ENCODE results near the gene SERPINE1.
A peak's percentile ranks its signal among the peaks of the same experiment; 100 is the strongest.

SERPINE1 gene

DNA sequence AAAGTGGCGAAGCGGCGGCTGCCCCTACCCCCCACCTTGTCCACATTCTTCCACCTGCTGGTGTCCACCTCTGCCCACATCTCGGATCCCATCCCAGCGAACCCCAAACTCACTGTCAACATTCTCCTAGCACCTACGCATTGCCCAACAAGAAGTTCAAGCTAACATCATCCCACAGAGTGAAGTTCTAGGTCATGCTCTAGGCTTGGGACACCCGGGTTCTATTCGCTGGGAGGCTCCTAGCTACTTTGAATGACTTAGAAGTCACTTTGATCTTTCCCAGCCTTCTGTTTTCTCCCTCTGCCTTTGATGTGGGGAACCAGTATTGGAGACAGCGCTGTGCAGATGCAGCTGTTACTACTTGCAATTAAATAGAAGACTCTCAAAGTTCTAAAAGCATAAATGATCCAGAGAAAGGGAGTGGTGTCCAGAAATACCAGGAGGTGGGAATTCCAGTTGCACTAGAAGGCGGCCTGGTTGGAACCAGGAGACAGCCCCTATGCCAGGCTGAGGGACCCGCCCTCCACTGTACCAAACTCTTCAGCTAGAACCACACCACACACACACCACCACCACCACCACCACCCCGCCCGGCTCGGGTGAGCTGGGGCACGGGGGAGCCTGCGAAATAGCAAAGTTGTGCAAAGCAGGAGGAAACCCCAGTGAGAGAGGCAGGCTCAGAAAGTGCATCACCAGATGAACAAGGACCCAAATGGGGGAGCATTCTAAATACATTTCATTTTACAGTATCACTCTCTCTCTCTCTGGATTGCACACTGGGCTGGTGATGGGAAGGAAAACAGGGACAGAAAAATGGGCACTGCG is 43.9 kb downstream of the SERPINE1 start:
- no peak for DNase-seq (ENCODE audit: low spot score)

DNA sequence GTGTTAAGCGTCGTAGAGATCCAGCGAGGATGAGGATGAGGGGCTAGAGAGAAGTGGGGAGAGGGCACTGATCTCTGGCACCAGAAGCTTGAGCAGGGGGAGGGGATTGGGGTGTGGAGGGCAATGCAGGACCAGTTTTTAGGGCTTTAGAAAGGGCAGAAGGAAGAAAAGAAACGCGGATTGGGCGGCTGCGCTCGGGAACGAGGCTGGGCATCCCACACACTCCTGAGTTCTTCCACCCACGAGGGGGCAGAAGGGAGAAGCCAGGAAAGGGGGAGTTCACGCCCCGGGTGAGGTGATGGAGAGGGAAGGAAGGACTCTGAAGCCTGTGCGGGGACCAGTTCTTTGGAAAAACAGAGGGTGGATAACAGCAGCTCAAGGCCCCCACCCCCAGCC is 44.5 kb downstream of the SERPINE1 start:
- DNase-seq (ENCODE audit: low spot score), result peak; percentile 41

DNA sequence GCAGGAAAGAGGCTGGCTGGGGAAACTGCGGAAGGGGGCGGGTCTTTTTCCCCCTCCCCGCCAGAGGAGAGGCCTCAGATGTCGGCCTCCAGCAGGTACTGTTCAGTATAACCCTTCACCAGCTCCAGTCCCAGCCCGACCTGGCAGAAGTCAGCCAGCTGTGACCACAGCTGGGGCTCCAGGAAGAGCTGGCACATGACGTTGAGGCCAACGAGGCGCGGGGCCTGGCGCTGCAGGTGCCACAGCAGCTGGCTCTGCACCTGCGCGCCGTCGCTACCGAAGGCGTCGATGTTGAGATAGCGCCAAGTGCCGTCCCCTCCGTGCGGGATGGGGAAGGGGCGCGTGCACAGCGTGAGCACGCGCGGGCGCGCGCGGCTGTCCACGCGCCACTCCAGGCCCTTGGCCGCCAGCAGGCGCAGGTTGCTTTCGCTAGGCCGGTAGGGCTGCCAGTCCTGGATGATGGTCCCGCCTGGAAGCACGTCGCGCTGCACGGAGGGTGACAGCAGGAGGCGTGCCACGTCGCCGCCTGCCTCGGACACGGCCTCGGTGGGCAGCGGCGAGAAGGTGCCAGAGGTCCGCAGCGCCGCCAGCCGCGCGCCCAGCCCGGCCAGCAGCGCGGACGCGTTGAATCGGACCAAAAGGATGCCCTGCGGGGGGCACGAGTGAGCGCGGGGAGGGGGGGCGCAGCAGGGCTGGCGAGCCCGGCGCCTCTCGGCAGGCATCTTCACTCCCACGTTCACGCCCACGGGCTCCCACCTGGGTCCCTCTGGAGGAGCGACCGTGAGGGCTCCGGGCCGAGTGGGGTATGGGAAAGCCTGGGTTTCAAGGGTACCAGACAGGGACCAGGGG is 45.3 kb downstream of the SERPINE1 start:
- DNase-seq (ENCODE audit: low spot score), result no peak

DNA sequence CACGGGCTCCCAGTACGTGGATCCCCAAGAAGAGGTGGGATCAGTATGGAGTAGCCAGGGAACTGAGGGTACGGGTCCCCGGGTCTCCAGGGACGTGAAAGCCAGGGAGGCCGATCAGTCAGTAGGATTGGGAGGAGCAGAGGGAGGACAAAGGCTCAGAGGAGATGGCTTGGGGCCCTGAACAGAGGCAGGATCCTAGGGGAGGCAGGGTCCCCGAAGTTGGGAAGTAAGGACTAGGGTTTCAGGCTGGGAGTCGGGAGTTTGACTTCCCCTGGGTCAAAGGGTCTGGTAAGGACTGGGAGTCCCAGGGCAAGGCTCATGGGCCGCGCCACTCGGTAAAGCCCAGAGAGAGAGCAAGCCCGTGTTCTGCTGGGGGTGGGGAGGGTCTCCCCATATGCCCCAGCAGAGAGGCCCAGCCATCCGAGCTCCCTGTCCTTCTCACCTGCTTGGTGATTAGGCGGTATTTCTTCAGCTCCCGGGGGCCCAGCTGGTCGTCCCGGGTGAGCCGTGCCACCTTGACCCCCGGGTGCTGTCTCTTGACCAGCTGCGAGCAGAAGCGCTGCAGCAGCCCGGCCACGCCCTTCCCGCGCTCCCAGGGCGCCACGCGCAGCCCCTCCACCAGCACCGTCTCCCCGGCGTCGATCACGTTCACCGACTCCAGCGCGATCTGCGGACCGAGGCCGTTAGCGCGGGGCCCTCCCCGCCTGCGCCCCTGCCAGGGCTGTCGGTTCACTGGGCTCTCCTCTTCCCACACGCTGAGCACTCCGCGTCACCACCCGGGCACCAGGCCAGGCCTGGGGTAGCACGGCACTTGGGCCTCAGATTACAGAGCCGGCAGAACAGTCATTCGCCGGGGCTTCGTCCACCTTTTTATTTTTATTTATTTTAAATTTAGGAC is 46.2 kb downstream of the SERPINE1 start:
- DNase-seq (ENCODE audit: low spot score), result peak; percentile 94

DNA sequence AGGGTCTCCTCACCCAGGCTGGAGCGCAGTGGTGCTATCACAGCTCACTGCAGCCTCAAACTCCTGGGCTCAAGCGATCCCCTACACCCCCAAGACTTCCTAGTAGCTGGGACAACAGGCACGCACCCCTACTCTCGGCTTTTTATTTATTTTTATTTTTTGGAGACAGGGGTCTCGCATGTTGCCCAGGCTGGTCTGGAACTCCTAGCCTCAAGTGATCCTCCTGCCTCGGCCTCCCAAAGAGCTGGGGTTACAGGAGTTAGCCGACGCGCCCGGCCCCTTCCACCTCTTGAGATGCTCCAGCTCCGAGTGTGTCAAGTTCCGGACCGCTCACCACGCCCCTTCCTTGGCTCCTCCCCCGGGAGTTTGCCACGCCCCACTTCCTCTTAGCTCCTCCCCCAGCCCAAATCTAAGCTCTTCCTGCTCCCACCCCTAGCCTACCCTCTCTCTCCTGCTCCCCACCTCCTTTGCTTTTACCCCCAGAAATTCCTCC is 46.9 kb downstream of the SERPINE1 start:
- peak; percentile 87 for DNase-seq (ENCODE audit: low spot score)

DNA sequence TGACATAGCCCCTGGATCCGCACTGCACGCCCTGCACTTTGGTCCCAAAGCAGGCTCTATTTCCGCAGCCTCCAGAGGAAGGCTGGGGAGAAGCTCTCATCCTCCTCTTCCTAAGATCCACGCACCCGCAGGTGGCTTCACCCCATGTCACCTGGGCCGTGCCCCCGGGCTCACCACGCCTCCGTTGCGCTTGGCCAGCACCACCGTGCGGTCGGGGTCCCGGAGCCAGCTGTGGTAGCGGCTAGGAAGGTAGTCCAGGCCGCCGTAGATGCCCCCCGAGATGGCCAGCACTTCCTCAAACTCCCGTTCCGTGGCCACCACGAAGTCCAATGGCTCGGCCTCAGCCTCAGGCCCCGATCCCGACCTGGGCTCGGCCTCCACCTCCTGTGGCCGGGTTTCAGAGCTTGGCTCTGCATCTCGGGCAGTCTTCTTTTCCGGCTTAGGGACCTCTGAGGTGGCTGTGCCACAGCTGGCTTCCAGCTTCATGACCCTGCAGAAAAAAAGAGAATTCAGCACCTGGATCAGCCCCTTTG is 47.5 kb downstream of the SERPINE1 start:
- DNase-seq (ENCODE audit: low spot score), result no peak

DNA sequence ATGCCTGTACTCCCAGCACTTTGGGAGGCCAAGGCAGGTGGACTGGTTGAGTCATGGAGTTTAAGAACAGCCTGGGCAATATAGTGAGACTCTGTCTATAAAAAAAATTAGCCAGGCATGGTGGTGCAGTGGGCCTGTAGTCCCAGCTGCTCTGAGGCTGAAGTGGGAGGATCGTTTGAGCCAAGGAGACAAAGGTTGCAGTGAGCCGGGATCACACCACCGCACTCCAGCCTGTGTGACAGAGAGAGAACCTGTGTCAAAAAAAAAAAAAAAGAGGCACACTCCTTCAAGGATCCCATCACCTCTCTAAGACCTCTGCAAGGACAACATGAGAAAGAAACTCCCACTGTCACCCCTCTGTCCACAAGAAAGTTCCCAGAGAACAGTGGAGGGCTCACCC is 48.8 kb downstream of the SERPINE1 start:
- no peak for DNase-seq (ENCODE audit: low spot score)

DNA sequence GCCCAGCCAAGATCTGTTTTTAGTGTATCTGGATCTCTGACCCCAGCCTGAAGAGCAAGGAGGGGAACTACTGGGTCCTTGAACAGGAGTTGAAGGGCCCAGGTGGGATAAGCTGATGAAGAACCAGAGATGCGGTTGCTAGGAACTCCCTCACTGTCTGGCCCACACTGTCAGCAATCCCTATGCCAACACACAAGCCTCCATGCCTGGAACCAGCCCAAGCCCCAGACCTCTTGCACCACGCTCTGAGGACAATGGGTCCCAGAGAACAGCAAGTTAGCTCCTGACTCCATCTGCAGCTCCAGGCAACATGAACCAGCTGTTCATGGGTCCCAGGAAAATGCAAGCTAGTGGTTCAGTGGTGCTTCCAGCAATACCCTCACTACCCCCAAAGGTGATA is 50.7 kb downstream of the SERPINE1 start:
- DNase-seq (ENCODE audit: low spot score), result no peak

DNA sequence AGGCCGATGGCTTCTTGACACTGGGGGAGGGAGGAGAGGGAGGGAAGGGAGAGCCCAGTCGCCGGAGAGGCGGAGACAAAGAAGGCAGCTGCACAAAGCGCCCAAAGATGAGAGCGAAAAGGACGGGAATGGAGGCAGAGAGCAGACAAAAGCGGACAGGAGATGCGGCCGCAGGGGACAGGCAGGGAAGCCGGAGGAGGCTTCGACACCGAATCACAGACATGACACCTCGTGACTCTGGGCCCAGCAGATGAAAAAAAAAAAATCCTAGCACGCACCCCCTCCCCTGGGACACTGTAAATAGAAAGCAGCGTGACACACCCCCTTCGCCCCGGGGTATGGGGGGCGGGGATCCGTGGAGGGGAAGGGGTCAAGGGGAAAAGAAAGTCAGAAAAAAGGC is 52.2 kb downstream of the SERPINE1 start:
- DNase-seq (ENCODE audit: low spot score), result peak; percentile 36

DNA sequence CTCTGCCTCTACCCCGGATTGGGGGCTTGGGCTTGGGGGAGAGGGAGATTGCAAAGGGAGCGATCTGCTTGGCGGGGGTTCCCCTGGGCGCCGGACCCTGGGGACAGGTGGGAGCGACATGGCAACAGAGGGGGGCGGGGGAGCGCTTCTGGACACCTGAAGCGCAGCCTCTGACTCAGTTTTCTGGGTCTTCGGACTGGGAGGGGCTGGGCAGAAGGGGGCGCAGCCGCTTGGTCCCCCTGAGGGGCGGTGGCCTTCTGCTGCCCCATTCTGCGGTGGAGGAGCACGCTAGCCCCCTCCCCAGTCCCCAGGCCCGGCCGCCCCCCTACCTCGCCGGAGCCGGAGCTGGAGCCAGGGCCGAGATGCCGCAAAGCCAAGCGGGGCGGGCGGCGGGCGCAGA is 52.8 kb downstream of the SERPINE1 start:
- DNase-seq (ENCODE audit: low spot score), result no peak

DNA sequence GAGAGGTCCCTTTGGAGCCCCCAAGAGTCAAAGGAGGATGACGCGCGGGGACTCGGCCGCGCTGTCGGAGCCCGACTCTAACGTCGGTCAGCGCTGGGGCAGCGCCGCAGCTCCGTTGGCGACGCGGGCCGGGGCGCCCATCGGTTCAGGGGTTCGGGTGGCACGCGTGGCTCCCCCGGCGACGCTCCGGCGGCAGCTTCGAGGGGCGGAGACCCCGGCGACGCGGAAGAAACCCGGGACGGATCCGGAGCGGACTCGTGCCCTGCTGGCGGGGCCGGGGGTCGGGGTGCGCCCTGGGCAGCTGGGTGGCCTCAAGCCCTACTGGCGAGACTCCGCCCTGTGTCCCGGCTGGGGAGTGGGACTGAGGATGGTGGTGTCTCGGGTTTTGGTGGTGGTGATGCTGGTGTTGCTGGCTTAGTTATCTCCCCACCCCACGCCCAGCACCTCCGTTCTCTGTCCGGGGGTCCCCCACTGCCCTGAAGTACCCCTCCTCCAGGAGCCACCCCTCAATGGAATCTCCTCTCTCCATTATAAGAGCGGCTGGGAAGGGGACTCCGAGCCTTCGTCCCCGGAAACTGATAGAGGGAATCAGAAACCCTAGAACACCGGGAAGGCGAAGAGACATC is 53.3 kb downstream of the SERPINE1 start, which contains the start of gene NAT16:
Gene NAT16 (minus strand): TSS at position 164 of the 626 bp plus-strand sequence. CDS start 5,486 bp downstream, outside the sequence.
- no peak for DNase-seq (ENCODE audit: low spot score)

DNA sequence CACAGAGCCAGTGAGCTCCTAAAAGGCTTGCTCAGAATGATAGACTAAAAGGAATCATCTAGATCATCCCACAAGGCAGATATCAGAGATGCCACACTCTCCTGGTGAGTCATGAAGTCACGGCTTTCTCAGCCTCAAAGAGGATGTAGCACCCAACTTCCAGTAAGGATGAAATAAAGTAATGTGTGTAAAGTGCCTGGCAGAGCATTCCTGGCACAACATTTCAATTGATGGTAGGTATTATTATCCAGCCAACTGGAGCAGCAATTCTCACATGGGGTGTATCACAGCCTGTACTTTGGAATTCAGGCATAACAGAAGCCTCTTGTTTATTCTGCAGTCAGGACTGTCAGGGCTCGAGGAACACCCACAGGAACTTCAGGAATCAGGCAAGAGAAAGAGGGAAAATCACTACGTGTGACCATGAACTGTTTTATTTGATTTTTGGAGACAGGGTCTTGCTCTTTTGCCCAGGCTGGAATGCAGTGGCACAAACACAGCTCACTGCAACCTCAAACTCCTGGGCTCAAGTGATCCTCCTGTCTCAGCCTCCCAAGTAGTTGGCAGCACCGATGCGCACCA is 58.4 kb downstream of the SERPINE1 start:
- DNase-seq (ENCODE audit: low spot score), result peak; percentile 63

DNA sequence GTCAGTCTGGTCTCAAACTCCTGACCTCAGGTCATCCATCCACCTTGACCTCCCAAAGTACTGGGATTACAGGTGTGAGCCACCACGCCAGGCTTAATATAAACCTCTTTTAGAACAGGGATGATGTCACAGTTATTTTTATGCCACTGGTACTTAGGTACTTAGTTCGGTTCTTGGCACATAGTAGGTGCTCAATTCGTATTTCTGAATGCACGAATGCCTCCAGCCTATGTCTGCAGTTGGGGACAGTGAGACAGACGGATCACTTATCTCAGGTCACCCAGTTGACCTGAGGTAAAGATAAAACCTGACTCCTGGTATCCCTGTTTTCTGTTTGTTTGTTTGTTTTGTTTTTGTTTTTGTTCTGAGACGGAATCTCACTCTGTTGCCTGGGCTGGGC is 59.3 kb downstream of the SERPINE1 start:
- no peak for DNase-seq (ENCODE audit: low spot score)

DNA sequence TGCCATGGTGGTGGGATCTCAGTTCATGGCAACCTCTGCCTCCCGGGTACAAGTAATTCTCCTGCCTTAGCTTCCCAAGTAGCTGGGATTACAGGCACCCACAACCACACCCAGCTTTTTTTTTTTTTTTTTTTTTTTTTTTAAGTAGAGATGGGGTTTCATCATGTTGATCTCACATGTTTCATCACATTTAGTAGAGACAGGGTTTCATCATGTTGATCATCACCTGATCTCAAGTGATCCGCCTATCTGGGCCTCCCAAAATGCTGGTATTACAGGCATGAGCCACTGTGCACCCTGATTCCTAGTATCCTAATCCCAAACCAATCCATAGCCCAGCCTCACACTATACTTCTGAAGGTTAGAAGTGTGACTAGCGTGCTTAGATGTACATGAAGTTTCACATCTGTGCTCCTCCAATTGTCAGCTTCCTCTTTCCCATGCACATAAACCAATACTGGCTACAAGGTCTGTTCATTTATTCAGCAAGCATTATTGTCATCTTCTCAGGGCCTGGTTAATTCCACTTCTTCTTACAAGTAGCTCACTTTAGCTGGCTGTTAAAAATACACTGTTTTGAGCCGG is 60.0 kb downstream of the SERPINE1 start:
- DNase-seq (ENCODE audit: low spot score), result no peak

All from AG08396 (cell line).